ENCODE results near the gene CSRP3.

The CSRP3 gene

GRCh38 chr11:19201737-19202605 lies at the start of gene CSRP3:
Gene CSRP3 (minus strand): TSS chr11:19201983. CDS start chr11:19192448, 9,535 bp downstream.
- no peak for TF ChIP-seq GATA1 (IDR thresholded peaks at IDR 0.05; ENCODE audit: low read depth, low read length)
- no peak for TF ChIP-seq POLR2A (IDR thresholded peaks at IDR 0.05; ENCODE audit: low read length)
- no peak for DNase-seq

GRCh38 chr11:19251577-19251976 lies 49.8 kb upstream of the CSRP3 start:
- DNase-seq = no peak
- TF ChIP-seq GATA1 (IDR thresholded peaks at IDR 0.05; ENCODE audit: low read depth, low read length) = no peak
- TF ChIP-seq POLR2A (IDR thresholded peaks at IDR 0.05; ENCODE audit: low read length) = no peak

- TF ChIP-seq POLR2A (IDR thresholded peaks at IDR 0.05; ENCODE audit: low read length) = no peak
Measured at GRCh38 chr11:19246816-19247215, 45.0 kb upstream of the CSRP3 start.

GRCh38 chr11:19245351-19245750 lies 43.6 kb upstream of the CSRP3 start:
- TF ChIP-seq GATA1 (IDR thresholded peaks at IDR 0.05; ENCODE audit: low read depth, low read length) (no peak), POLR2A (IDR thresholded peaks at IDR 0.05; ENCODE audit: low read length) (no peak)
- no peak for DNase-seq

More at GRCh38 chr11:19246816-19247215, 45.0 kb upstream of the CSRP3 start:
- no peak for DNase-seq

GRCh38 chr11:19244621-19245020 lies 42.8 kb upstream of the CSRP3 start:
- TF ChIP-seq POLR2A (IDR thresholded peaks at IDR 0.05; ENCODE audit: low read length) = no peak
- no peak for TF ChIP-seq GATA1 (IDR thresholded peaks at IDR 0.05; ENCODE audit: low read depth, low read length)
- no peak for DNase-seq

GRCh38 chr11:19244084-19244483 lies 42.3 kb upstream of the CSRP3 start:
- no peak for DNase-seq
- TF ChIP-seq POLR2A (IDR thresholded peaks at IDR 0.05; ENCODE audit: low read length) (no peak), GATA1 (IDR thresholded peaks at IDR 0.05; ENCODE audit: low read depth, low read length) (no peak)

- no peak for DNase-seq
- TF ChIP-seq GATA1 (IDR thresholded peaks at IDR 0.05; ENCODE audit: low read depth, low read length) (no peak), POLR2A (IDR thresholded peaks at IDR 0.05; ENCODE audit: low read length) (no peak)
Measured at GRCh38 chr11:19243613-19244012, 41.8 kb upstream of the CSRP3 start.

- DNase-seq = peak; percentile 19 to 23
- TF ChIP-seq GATA1 (IDR thresholded peaks at IDR 0.05; ENCODE audit: low read depth, low read length) = no peak
- no peak for TF ChIP-seq POLR2A (IDR thresholded peaks at IDR 0.05; ENCODE audit: low read length)
Measured at GRCh38 chr11:19243143-19243542, 41.4 kb upstream of the CSRP3 start.

GRCh38 chr11:19242179-19242932 lies 40.6 kb upstream of the CSRP3 start:
- TF ChIP-seq GATA1 (IDR thresholded peaks at IDR 0.05; ENCODE audit: low read depth, low read length) (no peak), POLR2A (IDR thresholded peaks at IDR 0.05; ENCODE audit: low read length) (no peak)
- DNase-seq = peak; percentile 44 to 59

GRCh38 chr11:19241260-19242178 lies 39.7 kb upstream of the CSRP3 start:
- peak; percentile 84 to 86 for DNase-seq
- TF ChIP-seq GATA1 (IDR thresholded peaks at IDR 0.05; ENCODE audit: low read depth, low read length) (no peak), POLR2A (IDR thresholded peaks at IDR 0.05; ENCODE audit: low read length) (peak; percentile 57)

GRCh38 chr11:19240420-19241259 lies 38.9 kb upstream of the CSRP3 start, which contains the start of gene E2F8:
Gene E2F8 (minus strand): TSS chr11:19240945. CDS start chr11:19240121, 824 bp downstream.
- TF ChIP-seq GATA1 (IDR thresholded peaks at IDR 0.05; ENCODE audit: low read depth, low read length) = no peak
- TF ChIP-seq POLR2A (IDR thresholded peaks at IDR 0.05; ENCODE audit: low read length) = peak; percentile 66
- peak; percentile 97 to 98 for DNase-seq

- peak; percentile 27 to 40 for DNase-seq
- TF ChIP-seq GATA1 (IDR thresholded peaks at IDR 0.05; ENCODE audit: low read depth, low read length) = no peak
- TF ChIP-seq POLR2A (IDR thresholded peaks at IDR 0.05; ENCODE audit: low read length) = no peak
Measured at GRCh38 chr11:19239039-19239438, 37.3 kb upstream of the CSRP3 start.
